AG09309 (cell line): ENCODE data around the gene SUN1.

Experiments used
- DNase-seq: peaks from one replicate; pipeline ENCODE4 v3.0.0-alpha.2; 2010; ENCODE audit warnings: low read depth
- H3K4me3 ChIP-seq: 2 replicates; pipeline ENCODE4 v1.5.1; 2011; ENCODE audit warnings: mild to moderate bottlenecking, low read depth, low read length, moderate library complexity; ENCODE audit not compliant: control insufficient read depth
- TF ChIP-seq, protein P1 (sequence below): IDR thresholded peaks from 2 replicates; pipeline ENCODE4 v1.5.1; 2011; ENCODE audit warnings: mild to moderate bottlenecking, low read depth, low read length, inconsistent platforms; ENCODE audit not compliant: insufficient read depth, control insufficient read depth; ENCODE audit errors: missing control alignments

SUN1 gene

DNA sequence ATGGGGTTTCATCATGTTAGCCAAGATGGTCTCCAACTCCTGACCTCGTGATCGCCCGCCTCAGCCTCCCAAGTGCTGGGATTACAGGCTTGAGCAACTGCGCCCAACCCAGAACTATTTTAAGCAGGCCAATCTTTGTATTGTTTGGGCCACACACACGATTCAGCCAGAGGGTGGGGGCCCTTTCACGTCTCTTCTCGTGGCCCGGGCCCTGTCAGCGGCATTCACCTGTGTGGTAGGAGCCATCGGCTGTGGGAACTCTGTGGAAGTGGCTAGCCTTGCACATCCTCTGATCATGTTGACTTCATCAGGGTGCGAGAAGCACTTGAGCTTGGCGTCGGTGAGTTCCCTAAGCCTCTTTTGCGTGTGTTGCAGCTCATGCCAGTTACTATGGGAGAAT, 16.9 kb downstream of the SUN1 start:
- H3K4me3 ChIP-seq, result no peak overlapping the region
- TF ChIP-seq, protein P1, sequence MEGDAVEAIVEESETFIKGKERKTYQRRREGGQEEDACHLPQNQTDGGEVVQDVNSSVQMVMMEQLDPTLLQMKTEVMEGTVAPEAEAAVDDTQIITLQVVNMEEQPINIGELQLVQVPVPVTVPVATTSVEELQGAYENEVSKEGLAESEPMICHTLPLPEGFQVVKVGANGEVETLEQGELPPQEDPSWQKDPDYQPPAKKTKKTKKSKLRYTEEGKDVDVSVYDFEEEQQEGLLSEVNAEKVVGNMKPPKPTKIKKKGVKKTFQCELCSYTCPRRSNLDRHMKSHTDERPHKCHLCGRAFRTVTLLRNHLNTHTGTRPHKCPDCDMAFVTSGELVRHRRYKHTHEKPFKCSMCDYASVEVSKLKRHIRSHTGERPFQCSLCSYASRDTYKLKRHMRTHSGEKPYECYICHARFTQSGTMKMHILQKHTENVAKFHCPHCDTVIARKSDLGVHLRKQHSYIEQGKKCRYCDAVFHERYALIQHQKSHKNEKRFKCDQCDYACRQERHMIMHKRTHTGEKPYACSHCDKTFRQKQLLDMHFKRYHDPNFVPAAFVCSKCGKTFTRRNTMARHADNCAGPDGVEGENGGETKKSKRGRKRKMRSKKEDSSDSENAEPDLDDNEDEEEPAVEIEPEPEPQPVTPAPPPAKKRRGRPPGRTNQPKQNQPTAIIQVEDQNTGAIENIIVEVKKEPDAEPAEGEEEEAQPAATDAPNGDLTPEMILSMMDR, result no peak
- no peak for DNase-seq

DNA sequence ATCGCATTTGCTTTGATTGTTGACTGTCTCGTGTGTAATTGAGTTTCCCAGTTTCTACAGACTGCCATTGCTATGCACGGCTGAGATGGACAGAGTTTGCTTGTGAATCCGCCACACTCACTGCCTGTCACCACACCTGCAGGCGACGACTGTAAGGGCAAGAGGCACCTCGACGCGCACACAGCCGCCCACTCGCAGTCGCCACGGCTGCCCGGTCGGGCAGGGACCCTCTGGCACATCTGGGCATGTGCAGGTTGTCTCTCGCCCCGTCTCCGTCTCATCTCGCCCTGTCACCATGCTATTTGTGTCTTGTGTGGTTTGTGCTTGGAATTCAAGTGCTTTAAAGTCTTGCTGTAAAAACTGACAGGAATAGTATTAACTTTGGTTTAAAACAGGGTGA, 17.5 kb downstream of the SUN1 start:
- DNase-seq, result no peak
- no peak overlapping the region for H3K4me3 ChIP-seq
- TF ChIP-seq, protein P1, result no peak

- DNase-seq, result no peak
- no peak overlapping the region for H3K4me3 ChIP-seq
- TF ChIP-seq, protein P1, result no peak
Measured at GRCh38 chr7:851204-851603, 18.9 kb downstream of the SUN1 start.

DNA sequence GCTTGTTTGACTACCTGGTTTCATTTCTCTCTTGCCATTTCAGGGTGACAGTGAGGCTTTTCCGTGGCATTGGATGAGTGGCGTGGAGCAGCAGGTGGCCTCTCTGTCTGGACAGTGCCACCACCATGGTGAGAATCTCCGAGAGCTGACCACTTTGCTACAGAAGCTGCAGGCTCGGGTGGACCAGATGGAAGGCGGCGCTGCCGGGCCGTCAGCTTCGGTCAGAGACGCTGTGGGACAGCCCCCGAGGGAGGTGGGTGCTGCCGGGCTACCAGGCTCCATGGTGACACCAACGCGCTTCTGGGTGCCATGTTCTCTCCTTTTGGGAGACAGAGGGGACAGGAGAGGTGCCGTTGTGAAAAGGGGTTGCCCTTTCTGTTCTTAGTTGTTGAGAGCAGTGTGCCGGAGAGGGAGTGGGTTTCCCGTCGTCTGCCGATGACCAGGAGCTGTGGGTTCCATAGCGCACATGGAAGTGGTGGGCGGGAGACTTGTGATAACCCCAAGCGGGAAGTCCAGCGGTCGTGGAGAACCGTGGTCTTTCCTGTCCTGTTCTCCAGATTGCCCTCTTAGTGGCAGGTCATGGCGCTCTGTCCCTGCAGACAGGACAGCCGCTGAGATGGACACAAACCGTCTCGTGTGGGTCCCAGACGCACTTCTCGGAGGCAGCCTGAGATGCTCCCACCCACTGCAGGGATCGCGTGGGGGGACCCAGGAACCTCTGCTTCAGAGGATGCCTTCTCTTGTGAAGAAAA, 21.3 kb downstream of the SUN1 start:
- TF ChIP-seq, protein P1, result no peak
- H3K4me3 ChIP-seq, result no peak overlapping the region

GRCh38 chr7:854118-854775, 22.0 kb downstream of the SUN1 start:
- DNase-seq, result no peak
- H3K4me3 ChIP-seq, result no peak overlapping the region
- TF ChIP-seq, protein P1, result no peak

More for the DNA sequence above, 21.3 kb downstream of the SUN1 start:
- no peak for DNase-seq

DNA sequence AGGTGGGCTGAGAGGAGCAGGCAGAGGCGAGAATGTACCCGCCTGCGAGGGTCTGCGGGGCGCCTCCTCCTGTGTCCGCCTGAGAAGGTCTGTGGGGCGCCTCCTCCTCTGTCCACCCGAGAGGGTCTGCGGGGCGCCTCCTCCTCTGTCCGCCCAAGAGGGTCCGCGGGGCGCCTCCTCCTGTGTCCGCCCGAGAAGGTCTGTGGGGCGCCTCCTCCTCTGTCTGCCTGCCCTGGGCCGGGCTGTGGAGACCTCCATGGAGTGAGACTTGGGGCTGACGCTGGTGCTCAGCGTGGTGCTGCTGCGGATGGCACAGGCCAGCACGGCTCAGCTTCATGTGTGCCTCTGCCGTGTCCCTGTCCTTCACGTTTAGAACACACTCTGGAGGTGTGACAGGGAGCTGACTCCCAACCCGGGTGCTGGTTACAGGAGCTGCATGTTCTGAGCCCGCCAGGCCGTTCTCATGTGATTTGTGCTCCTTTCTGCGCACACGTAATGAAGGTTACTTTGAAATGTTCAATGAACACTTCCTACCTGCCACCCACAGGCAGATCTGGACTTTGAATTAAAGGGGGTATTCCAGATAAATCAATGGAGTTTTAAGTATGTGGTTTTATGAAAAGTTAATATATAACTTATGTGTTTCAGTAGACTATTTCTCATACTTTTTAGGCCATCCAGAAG, 23.6 kb downstream of the SUN1 start:
- TF ChIP-seq, protein P1, result no peak
- no peak overlapping the region for H3K4me3 ChIP-seq
- no peak for DNase-seq
